ENCODE measurements around the gene TNS4. TPM values are rescaled to one million over a fixed set of nuclear protein-coding genes. Genes with fewer than 3 reads are reported as not detected.

The TNS4 gene
- total RNA-seq, 1 donor from 2014 or later: not detected

- no peak for DNase-seq
Observed at GRCh38 chr17:40535438-40535837, 34.0 kb upstream of the TNS4 start.

- DNase-seq: no peak
Observed at GRCh38 chr17:40534371-40535189, 33.2 kb upstream of the TNS4 start.

- DNase-seq: no peak
Observed at GRCh38 chr17:40533896-40534295, 32.5 kb upstream of the TNS4 start.

- peak; percentile 95 for DNase-seq
Observed at GRCh38 chr17:40532520-40533253, 31.3 kb upstream of the TNS4 start.

GRCh38 chr17:40531051-40531991, 29.9 kb upstream of the TNS4 start:
- no peak for DNase-seq

GRCh38 chr17:40530531-40530994, 29.1 kb upstream of the TNS4 start:
- DNase-seq: no peak

GRCh38 chr17:40529991-40530390, 28.6 kb upstream of the TNS4 start:
- no peak for DNase-seq

GRCh38 chr17:40528692-40529417, 27.4 kb upstream of the TNS4 start:
- DNase-seq: no peak

GRCh38 chr17:40526668-40527067, 25.2 kb upstream of the TNS4 start:
- no peak for DNase-seq

GRCh38 chr17:40525294-40525693, 23.9 kb upstream of the TNS4 start:
- DNase-seq: no peak

GRCh38 chr17:40524243-40524965, 23.0 kb upstream of the TNS4 start:
- DNase-seq: no peak

- no peak for DNase-seq
Observed at GRCh38 chr17:40522961-40523310, 21.5 kb upstream of the TNS4 start.

- no peak for DNase-seq
Observed at GRCh38 chr17:40522250-40522960, 21.0 kb upstream of the TNS4 start.

GRCh38 chr17:40520991-40521453, 19.6 kb upstream of the TNS4 start:
- DNase-seq: no peak

GRCh38 chr17:40519089-40519775, 17.8 kb upstream of the TNS4 start:
- no peak for DNase-seq

GRCh38 chr17:40518401-40519088, 17.1 kb upstream of the TNS4 start:
- DNase-seq: peak; percentile 41

- DNase-seq: no peak
Observed at GRCh38 chr17:40517981-40518380, 16.6 kb upstream of the TNS4 start.

- no peak for DNase-seq
Observed at GRCh38 chr17:40517286-40517662, 15.9 kb upstream of the TNS4 start.

GRCh38 chr17:40516581-40517285, 15.3 kb upstream of the TNS4 start:
- no peak for DNase-seq

All from dermis blood vessel endothelial cell (primary cell).